Stimulated activated CD4-positive, alpha-beta T cell treated with anti-CD3 and anti-CD28 coated beads, Interleukin-12 subunit alpha, Interleukin-12 subunit beta, amount 100 ng/mL, for 4 hours (primary cell): ENCODE data around the gene TPPP.

ENCODE experiments used
- DNase-seq: peaks from one replicate; pipeline ENCODE4 v3.0.0-alpha.2; 2020

TPPP gene

DNA sequence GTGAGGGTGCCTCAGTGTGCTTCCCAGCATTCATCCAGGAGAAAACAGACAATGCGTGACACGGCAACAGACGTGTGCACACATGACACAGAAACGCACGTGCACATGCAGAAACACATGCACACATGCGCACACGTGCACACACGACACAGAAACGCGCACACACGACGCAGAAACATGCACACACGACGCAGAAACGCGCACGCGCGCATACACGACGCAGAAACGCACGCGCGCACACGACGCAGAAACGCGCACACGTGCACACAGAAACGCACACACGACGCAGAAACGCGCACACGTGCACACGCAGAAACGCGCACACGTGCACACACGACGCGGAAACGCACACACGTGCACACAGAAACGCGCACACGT is 16.5 kb downstream of the TPPP start:
- no peak for DNase-seq

DNA sequence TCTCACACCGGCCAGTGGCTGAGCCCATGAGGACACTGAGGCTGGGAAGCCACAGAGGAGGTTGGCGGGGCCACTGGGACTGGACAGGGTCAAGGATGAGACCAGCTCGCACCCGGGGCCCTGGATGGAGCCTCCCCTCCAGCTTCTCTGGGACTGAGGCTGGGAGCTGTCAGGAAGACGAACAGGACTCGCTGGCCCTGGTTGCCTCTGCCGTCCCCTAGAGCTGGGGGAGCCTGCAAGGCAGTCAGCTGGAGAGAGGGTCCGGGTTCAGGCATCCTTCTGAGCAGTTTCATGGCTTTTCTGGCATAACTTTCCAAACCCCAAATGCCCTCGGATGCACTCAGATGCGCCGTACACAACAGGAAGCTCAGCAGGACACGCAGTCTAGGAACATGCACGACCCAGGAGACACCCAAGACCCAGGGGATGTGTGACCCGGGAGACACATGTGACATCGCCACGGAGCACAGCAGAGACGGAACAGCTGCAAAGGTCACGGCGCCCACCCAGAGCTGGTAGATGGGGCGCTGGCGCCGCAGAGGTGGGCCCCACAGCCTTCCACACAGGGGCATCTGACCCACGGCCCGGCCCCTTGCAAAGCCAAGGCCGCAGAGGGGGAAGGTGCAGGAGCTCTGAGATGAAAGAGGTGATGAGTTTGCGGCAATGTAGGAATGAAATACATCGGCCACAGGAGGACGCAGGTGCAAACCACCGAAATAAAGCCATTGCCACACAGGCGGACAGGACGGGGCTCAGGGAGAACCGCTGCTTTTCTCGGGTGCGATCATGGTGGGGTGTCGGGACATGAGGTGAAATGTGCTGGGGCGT is 17.1 kb downstream of the TPPP start:
- no peak for DNase-seq

DNA sequence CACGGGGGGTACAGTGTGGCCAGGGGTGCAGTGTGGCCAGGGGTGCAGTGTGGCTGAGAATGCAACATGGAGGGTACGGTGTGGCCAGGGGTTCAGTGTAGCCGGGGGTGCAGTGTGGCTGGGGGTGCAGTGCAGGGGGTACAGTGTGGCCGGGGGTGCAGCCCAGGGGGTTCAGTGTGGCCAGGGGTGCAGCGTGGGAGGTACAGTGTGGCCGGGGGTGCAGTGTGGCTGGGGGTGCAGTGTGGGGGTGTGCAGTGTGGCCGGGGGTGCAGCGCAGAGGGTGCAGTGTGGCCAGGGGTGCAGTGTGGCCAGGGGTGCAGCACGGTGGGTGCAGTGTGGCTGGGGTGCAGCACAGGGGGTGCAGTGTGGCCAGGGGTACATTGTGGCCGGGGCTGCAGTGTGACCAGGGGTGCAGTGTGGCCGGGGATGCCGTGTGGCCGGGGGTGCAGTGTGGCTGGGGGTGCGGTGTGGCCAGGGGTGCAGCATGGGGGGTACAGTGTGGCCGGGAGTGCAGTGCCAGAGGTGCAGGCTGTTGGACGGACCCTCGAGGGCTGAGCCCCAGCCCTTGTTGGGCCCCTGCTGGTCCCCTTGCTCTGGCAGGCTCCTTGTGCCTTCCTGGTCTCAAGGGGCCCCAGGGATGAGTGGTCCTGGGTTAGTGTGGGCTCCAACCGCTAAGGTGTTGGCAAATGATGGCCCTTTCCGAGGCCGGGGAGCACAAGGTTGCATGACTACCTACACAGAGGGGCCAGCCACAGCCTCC is 17.9 kb downstream of the TPPP start:
- no peak for DNase-seq

DNA sequence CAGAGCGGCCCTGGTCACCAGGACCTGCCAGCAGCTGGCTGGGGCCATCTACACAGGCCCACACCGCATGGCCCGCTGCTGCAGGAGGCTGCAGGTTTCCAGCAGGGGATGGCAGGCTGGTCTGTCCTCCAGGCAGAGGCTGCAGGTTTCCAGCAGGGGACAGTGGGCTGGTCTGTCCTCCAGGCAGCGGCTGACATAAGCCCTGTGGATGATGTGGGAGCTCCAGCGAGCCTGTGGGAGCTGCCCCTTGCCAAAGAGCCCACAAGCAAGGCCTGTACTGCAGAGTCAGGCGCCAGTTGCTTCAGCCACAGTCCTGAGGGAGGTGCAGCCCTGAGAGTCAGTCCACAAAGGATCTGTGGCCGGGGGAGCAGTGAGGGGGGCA is 18.5 kb downstream of the TPPP start:
- no peak for DNase-seq

DNA sequence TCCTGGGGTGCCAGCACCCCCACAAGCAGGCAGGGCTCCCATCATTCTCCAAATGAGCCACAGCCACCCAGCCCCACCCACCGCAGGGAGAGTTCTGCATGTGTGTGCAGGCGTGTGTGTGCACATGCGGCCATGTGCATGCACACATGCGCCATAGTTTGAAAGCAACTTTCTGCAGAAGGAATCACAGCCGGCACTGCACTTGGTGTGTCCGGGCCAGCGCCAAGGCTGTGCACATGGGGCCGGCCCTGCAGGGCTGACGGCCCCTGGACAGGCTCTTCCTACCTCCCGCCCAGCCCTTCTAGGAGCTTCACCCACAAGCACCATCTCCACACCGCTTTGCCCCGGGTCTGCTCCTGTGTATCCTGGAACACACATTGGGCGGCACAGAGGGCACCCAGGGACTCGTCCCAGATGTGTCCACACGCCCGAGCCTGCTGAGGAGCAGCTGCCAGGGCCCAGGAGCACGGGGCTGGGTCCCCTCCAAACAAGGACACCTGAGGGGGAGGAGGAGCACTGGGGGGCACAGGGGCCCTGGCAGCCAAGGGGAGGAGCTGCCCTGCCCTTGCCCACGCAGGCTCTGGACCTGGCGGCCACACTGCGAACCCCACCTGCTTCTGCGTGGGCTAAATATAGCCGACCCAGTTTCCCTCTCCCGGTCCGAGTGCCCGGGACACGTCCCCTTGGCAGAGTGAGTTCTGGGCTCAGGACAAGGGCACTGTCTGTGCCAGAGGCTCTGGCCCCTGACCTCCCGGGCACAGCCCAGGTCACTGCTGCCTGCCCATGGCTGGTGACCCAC is 19.1 kb downstream of the TPPP start:
- DNase-seq, result no peak

DNA sequence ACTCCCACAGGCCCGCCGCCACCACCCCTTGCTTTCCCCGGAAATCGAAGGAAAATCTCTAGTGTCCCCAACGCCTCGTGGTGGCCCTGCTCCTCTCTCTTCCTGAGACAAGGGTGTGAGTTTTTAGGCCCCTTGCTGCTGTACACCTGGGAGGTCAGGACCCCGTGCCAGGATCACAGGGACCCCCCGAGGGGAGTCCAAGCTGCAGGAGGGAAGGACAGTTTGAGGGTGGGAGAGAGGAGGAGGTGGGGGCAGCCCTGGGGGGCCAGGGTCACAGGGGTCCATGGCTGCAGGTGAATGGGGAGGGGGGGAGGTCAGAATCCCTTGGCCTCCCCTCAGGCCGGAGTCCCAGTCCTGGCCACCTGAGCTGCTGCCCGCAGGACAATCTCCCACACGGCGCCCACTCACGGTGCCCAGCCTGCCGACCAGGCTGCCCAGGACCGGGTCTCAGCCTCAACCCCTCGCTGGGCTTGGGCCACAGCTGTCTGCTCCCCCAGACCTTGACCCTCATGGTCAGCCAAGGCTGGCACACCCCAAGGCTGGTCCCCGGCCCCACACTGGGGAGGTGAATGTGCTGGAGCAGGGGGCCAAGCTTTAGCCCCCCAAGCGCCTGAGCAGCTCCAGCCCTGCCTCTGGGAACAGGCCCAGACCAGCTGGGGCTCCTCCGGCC is 19.9 kb downstream of the TPPP start:
- DNase-seq, result no peak

DNA sequence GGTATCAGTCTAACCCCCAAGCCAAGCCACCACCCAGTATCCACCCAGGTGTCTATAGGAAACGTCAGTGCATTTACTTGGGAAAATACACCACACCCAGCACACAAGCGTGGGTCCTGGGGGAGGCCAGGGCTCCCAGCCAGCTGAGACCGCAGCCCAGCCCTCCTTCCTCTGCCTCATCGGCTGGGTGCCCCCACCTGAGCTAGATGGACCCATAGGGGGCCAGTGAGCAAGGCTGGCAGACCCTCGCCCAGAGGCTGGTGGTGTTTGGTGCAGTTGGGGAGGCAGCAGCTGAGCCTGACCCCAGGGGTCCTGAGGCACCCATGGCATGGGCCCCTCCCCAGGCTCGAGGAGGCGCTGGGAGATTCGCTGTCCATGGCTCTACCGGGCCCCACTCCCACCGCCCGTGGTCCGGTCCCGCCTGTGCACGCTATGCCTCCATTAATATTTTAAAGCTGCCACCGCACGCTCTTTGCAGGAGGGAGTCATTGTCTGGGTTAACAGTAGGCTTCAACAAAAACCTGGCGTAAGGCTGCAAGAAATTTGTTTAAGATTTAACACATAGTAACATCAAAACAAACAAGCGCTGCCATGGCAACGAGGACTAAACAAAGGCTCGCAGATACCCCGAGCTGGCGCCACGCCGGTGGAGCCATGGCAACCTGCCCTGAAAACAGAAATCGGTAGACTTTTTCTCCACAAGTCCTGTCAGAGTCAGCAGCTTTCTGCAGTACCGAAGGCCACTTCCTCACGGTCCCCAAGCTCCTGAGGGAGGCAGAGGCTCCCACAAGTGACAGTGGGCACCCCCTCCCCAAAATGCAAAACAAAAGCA is 20.6 kb downstream of the TPPP start:
- DNase-seq, result no peak

DNA sequence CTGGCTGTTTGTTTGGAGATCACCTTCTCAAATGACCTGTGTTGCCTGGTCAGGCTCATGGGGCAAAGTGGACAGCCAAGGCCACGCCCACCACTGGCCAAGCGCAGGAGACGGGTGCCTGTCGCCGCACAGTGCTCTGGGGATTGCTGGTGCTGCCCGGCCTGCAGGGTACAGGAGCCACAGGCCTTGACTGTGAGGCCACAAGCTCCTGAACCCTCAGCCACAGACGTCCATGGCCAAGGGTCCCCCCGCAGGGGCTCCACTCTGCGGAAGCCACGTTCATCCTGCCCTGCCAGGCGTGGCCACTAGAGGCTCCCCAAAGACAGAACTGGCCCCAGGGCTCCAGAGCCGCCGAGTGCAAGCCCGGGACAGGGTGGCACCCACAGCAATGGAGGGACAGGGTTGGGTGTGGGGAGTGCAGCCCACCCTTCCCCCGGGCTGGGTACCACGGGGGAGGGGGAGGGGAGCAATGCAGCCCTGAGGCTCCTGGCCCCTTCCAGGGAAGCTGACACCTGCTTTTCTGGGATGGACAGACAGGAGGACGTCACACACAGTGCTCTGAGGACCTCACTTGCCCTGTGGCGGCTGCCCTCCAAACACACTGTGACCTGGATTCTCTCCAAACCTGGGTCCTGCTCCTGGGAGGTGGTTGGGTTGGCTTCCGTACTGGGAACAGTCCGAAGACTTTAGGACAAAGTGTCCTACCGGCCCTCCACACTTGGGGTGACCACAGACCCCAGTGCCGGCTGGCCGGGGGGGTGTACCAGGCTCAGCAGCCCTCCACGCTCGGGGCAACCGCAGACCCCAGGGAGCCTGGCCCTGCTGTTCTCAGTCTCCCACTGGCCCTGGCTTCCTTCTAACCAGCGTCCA is 21.5 kb downstream of the TPPP start:
- peak; percentile 64 for DNase-seq

DNA sequence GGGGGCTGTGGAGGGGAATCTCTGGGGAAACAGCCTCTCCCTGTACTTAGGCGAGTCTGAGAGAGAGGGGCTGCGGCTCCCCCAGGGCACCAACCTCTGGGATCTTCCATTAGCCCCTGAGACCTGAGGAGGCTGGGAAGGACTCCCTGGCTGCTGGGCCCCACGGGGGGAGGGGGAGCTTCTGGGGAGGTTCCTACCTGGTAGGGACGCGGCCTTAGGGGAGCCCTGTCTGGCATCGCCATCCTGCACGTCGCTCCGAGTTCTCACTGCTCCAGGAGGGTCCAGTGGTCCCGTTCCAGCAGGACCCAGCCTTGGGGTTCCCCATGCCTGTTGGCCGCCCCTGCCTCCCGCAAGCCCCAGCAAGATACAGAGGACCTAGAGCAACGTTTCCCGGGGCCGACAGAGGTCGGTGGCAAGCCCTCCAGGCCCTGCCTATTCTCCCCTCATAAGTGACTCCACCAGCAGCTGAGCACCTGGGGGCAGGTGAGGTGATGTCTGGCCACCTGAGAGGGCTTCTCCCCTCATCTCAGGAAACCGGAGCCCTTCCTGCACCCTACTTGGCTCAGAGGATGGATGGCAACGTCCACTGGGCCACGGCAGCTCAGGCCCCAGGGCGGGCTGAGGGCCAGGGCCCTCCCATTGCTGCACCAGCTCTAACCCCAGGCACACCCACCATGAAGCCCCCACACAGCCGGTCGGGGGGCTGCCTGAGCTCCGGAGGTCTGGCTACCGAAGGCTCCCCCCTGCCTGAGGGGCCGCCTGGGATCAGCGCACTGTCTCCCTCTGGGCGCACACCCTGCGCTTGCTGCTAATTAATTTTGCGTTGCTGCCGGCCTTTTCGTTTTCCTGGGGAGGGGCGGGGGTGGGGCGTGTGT is 22.5 kb downstream of the TPPP start:
- no peak for DNase-seq

DNA sequence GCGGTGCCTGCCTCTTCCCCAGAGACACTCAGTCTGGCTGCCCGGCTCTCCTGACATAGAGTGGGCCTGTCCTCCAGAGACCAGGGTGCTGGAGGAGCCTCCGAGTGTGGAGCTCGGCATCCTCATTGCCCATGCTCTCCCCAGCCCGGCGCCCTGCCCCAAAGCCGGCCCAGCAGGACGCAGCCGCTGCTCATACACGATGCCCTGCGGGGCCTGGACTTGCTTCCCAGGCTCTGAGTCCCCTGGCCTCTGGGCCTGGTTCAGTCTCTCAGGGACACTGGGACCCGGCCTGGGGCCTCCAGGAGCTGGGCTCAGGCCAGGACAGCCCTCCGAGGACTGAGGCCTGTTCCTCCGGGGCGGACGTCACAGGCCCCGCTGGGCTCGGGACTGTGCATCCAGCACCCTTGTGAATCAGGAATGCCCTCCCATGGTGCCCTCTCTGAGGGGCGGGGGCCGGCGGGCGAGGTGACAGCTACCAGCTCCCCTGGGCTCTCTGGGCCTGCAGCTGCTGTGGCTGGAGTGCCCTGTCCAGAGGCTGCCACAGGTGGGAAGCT is 23.2 kb downstream of the TPPP start:
- DNase-seq, result no peak

DNA sequence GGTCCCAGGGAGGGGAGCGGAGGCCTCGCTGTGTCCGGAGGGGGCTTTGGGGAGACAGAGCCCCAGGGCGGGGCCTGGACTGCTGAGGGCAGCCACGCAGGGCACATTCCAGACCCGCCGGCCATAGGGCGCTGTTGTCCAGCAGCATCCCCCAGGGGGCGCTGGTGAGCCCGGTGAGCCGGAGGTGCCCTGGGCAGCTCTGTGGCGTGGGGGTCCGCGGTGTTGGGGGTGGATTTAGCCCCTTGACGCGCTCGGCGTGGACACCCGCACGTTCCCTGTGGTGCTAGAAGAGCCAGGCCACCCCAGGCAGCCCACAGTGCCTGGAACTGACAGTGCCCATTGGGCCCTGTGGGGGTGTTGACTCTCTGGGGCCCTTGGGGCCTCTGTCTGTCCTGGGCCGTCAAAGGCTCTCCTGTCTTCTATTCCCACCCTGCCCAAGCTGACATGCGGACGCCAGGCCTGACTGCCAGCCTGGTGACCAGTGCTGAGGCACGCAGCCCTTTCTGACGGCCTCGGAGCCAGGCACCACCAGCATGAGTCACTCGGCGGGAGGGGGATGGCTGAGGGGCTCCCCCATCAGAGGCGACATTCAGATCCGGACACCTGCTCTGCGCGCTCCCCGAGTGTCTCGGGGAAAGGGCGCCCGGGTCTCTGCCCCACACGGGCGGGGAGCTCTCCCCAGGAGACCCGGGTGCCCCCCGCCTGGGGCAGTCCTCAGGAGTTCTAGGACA is 23.9 kb downstream of the TPPP start:
- DNase-seq, result peak; percentile 55

DNA sequence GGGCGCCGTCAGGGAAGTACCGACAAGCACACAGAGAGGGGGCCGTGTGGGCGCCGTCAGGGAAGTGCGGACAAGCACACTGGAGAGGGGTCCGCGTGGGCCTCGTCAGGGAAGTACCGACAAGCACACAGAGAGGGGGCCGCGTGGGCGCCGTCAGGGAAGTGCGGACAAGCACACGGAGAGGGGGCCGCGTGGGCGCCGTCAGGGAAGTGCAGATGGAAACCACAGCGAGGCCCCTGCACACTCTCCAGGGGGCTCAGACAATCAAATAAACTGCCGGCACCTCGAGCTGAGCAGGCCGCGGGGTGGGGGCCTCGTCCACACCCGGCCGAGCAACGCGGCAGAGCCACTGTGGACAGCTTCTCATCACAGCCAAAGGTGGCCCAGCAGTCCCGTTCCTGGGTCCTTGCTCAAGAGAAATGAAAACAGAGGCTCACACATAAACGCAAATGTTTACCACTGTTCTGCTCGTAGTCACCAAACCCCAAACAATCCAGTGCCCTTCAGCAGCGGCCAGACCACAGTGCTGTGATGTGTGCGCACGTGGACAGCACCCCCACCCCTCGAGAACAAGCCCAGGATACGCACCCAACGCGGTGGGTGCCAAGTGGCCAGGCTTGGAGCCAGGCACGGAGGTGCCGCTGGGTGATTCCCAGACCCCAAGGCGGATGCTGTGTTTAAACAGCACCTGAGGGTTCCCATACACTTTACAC is 24.7 kb downstream of the TPPP start:
- DNase-seq, result no peak

DNA sequence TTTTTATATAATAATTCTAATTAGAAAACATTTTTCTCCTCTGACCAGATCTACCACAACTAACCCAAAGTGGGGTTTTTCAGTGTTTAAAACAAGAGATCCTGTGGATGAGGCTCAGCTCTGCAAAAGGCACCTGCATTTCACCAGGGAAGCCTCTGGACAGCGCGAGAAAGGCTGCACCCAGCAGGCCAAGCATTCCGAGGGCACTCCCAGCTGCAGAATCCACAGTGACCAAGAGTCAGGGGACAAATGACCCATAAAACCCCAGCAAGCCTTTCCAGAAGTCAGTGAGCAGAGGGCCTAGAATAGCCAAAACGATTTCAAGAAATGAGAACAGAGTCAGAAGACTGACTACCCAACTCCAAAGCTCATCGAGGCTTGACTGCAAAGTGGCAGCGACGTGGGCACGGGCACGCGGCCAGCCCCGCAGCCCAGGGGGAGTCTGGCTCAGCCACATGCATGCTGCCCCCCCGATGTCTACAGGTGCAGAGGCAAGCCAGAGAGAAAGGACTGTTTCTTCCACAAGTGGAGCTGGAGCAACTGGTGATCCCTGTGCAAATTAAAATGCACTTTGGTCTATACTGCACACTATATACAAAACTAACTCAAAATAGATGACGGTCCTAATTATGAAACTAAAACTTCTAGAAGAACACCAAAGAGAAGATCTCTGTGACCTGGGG is 26.2 kb downstream of the TPPP start:
- no peak for DNase-seq

DNA sequence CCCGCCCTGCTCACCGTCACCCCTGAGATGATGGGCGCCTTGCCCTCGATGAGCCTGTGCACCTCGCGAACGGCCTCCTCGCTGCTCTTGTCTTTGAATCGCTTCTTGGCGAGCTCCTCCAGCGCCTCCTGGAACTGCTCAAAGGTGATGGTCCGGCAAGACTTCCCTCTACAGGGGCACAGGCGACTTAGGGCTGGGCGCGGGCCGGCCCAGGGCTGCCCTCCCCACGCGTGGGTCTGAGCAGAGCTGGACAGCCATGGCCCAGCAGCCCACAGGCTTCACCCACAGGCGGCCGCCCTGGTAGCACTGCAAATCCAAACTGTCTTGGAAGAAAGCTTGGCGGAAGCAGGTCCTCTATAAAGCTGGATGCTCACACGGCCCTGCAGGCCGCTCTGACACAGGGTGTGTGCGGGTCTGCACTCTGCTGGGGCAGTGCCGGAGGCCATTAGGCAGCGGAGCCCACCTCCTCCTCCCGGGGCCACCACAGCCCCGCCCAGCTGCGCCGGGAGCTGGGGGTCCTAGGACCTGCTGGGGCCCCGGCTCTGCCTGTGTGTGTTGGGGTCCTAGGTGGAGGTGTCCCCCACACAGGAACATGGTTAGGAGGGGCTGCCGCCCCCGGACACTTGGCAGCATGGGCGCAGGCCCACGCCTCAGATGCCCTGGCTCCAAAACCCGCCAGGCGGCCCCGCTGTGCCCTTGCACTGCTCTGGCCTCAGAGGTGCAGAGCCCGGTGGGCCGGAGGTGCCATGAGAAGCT is 27.0 kb downstream of the TPPP start:
- no peak for DNase-seq

DNA sequence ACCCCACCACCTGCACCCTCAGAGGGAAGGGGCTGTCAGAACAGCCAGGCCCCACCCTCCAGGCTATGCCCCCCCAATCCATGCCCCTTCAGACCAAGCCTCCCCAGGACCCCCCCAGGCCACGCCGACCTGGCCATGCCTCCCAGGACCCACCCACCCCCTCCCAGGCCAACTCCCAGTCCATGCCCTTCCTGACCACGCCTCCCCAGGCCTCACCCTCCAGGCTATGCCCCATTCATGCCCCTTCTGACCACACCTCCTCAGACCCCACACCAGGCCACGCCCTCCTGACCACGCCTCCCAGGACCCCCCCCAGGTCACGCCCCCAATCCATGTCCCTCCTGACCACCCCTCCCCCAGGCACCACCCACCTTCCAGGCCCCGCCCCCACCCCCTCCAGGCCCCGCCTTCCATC is 27.6 kb downstream of the TPPP start:
- DNase-seq, result no peak

DNA sequence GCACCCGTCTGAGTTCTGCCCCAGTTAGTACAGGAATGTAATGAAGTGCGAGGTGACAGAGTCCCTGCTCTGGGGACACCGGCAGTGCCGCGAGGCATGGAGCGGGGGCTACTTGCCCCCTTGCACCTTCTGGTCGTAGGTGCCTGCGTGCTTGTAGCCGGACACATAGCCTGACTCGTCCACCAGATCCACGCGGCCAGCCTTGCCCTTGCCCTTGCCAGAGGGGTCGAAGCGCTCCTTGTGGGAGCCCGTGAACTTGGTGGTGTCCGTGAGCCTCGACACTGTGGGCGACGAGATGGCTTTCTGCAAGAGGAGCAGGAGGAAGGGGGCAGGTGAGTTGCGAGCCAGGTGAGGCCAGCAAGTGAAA is 28.2 kb downstream of the TPPP start:
- no peak for DNase-seq
